Gastrocnemius medialis (tissue), 4 donors: ENCODE measurements around the gene IL22RA1.

Experiments used
- POLR2A ChIP-seq, 2 donors: fragments of 450-650 bp; IDR thresholded peaks; one replicate each; pipeline ENCODE4 v1.6.1; 2017; ENCODE audit warnings: antibody characterized with exemption in 2 of 2, mild to moderate bottlenecking in 2 of 2, moderate library complexity in 2 of 2
- TF ChIP-seq, protein P1 (sequence below), 5 experiments: fragments of 450-650 bp in 3 of 5; fragments of 200-600 bp in 2 of 5; sonication (generic) in 2 of 5; IDR thresholded peaks in 4 of 5; conservative IDR thresholded peaks in 1 of 5; 1 replicate in 4 of 5; 2 replicates in 1 of 5; pipeline ENCODE4 v1.5.1; 2016 to 2019; ENCODE audit warnings: antibody characterized with exemption in 5 of 5, mild to moderate bottlenecking in 3 of 5, moderate library complexity in 3 of 5

DNA sequence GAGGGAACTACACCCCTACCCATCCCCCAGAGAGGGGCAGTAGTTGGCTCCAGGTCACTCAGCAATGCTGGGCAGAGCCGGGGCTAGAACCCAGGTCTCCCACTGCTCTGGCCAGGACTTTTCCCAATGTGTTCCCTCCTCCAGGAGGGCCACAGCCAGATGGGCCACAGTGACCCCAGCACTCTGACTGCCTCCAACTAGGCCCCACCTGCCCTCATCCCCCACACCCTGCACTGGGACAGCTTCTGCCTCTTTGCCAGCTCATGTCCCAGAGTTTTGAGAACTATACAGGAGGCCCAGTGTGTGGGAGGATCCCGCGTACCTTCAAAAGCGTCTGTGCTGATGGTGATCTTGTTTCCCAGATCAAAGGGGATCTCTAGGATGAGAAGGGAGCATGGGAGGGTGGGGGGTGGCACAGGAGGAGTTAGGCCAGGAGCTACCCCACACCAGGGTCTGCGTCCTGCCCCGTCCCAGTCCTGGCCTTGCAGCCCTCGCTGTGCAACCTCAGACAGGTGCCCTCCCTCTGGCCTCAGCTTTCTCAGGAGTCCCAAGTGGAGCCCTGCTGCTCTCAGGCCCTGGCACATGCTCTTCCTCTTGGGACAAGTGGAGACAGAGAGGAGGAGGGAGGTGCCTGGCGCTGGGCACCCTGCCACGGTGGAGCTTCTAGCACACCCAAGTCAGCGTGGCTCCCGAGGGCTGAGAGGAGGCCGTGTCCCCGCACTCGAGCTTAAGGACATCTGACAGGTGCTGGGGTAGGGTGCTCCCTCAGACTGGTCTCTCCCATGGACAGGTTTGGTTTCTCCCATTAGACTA is 53.0 kb downstream of the IL22RA1 start:
- peak in 1 of 2 donors; percentile 20 for TF ChIP-seq POLR2A (IDR thresholded peaks at IDR 0.05)
- TF ChIP-seq, protein P1, sequence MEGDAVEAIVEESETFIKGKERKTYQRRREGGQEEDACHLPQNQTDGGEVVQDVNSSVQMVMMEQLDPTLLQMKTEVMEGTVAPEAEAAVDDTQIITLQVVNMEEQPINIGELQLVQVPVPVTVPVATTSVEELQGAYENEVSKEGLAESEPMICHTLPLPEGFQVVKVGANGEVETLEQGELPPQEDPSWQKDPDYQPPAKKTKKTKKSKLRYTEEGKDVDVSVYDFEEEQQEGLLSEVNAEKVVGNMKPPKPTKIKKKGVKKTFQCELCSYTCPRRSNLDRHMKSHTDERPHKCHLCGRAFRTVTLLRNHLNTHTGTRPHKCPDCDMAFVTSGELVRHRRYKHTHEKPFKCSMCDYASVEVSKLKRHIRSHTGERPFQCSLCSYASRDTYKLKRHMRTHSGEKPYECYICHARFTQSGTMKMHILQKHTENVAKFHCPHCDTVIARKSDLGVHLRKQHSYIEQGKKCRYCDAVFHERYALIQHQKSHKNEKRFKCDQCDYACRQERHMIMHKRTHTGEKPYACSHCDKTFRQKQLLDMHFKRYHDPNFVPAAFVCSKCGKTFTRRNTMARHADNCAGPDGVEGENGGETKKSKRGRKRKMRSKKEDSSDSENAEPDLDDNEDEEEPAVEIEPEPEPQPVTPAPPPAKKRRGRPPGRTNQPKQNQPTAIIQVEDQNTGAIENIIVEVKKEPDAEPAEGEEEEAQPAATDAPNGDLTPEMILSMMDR (IDR thresholded peaks at IDR 0.05 in 4 of 5, conservative IDR thresholded peaks at IDR 0.05 in 1 of 5) = no peak
